Activated CD4-positive, alpha-beta T cell treated with anti-CD3 and anti-CD28 coated beads, Interleukin-2, amount 50 U/mL, for 4 hours (primary cell): ENCODE measurements around the gene ABHD4.
"Not testable (repeated sequence)": the region's sequence is repeated elsewhere in the genome, so short reads cannot be mapped to it uniquely, and the experiment has no call there.

Experiments
- DNase-seq, 2 experiments: peaks; one replicate each; pipeline ENCODE4 v3.0.0-alpha.2; 2020

ABHD4 gene

DNA sequence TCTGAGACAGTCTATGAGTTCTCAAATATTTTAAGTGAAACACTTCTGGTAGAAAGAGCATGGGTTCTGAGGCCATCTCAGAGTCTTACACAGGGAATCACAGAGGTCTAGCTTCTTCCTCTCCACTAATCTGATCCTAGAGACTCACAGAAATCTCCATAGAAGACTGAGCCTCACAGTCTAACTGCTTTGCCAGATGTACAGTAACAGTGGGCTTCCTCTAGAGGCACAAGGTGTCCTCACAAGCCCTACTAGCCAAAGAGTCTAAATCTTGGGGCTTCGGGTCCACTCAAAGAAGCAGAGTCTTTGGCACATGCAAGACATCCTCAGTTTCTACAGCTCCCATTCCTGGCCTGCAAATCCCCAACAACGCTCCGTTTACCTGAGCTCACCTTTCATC lies 32.0 kb downstream of the ABHD4 start:
- no peak for DNase-seq

DNA sequence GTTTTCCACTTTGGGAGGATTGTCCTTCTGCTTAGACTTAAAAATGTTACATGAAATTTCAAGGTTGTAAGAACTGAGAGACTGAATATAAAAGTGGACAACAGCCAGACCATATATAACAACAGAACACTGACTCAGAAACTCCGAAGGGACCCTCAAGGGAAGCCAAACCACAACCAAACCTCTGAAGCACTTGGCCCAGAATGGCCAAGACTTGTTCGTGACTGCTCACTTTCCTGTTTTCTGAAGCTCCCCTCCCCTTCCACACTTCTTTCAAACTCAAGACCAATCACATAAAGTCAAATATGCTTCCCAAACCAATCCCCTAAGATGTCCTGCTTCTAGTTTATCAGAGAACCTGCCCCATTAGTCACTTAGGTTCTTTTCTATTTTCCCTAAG lies 32.4 kb downstream of the ABHD4 start:
- DNase-seq: no peak

DNA sequence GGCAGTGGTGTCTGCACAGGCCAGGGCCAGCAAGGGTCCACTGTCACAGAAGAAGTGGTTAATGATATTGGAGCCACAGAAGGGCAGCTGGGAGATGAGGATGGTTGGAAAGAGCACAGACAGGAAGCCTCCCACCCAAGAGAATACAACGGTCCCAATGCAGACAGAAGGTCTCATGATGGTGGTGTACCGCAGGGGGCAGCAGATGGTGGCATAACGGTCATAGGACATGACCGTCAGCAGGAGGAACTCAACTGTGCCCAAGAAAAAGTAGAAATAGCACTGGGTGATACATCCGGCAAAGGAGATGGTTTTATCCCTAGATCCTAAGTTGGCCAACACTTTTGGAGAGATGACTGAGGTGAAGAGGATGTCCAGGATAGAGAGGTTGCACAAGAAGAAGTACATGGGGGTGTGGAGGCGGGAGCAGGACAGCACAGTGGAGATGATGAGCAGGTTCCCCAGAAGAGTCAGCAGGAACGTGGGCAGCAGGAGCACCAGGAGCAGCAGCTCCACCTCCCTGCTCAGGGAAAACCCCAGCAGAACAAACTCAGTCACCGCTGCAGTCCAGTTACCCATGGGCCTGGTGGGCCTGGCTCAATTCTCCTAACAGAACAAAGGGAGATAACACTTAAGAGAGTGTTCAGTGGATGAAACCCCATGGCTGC lies 36.3 kb downstream of the ABHD4 start:
- no peak for DNase-seq

DNA sequence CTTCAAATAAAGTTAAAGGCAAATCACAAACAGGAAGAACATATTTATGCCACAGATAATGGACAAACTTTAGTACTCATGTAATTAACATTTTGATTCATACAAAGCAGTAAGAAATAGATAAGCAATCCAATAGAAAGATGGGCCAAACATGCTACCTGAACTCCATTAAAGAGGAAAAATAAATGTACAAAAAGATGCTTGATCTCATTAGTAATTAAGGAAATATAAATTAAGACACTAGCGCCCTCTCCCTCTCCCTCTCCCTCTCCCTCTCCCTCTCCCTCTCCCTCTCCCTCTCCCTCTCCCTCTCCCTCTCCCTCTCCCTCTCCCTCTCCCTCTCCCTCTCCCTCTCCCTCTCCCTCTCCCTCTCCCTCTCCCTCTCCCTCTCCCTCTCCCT lies 37.9 kb downstream of the ABHD4 start:
- not testable (repeated sequence) for DNase-seq

DNA sequence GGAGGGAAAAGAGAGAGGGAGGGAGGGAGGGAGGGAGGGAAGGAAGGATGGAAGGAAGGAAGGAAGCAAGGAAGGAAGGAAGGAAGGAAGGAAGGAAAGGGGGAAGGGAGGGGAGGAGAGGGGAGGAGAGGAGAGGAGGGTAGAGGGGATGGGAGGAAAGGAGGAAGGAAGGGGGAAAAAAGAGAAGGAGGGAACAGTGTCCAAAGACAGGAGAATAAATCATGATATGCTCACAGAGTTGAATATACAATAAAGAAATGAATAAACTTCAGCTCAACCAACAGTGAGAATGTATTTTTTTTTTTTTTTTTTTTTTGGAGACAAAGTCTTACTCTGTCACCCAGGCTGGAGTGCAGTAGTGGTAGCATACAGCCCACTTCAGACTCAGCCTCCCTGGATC lies 42.1 kb downstream of the ABHD4 start:
- no peak for DNase-seq

DNA sequence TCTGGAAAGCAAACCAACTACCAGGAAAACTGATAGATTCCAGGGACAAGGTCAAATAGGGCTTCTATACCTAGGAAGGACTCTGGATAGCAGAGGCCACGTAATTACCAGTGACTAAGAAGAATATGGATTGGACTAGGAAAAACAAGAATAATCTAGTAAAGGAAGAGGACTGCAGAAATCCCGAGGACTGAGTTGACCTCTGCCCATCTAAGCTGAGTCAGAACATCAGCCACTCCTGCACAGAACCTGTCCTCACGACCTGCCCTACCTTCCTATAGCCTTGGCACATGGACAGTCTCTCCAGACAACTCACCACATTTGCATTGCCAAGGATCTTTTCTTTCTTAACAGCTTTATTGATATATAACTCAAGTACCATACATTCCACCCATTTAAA lies 43.7 kb downstream of the ABHD4 start:
- DNase-seq: no peak

DNA sequence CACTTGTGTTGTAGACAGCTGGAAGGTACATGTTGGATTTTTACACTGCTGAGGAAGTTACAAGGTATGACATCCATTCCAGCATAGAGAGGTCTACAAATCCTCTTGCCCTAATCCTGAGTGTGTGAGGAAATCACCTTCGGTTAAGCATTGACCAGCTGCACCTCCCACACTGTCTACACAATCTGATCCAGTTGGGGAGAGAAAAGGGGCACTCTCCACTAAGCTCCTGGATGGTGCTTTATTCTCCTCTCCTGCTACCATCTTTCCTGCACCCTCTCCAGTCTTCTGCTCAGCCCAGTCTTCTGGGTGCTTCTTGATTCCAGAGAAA lies 46.2 kb downstream of the ABHD4 start, which contains the start of gene OR6J1:
OR6J1 (minus strand) TSS at position 48 of the 331 bp plus-strand sequence. CDS start 9,541 bp downstream, outside the sequence.
- DNase-seq: no peak

DNA sequence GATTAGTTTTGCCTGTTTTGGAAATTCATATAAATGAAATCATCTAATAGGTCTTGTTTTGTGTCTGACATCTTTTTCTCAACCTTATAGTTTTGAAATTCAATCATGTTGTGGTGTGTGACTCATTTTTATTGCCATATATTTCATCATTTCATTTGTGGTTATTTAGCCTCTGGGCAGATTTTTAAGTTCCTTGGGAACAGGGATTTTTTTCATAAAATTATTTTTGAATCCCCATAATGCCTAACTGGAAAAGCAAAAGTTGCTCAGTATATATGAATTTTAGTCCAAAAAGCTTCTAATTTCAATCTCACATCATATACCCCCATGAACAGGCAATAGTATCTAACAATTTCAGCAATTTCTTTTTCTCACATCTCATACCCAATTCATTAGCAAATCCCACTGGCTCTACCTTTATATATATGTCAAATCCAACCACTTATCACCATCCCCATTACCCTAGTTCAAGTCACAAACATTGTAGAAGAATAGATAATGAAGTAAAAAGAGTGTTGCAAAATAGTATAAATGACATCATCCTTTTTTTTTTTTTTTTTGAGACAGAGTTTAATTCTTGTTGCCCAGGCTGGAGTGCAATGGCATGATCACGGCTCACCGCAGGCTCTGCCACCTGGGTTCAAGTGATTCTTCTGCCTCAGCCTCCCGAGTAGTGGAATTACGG lies 48.6 kb downstream of the ABHD4 start:
- DNase-seq: no peak

DNA sequence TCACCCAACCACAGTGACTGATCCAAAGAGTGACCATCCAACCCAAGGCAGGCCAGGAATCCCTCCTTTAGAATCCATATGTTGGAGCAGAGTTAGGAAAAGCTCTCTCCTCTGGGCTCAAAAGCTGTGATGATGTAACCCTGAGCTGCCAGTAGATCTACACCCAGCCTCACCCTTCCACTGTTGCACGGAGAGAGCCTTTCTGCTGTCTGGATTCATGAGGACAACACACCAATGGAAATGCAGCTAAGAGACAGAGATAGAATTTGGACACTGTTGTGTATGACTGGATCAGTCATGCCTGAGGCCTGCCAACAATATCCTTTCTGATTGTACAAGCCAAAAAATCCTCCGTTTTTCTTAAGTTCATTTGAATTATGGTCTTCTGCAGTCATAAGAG lies 50.4 kb downstream of the ABHD4 start:
- DNase-seq: no peak

DNA sequence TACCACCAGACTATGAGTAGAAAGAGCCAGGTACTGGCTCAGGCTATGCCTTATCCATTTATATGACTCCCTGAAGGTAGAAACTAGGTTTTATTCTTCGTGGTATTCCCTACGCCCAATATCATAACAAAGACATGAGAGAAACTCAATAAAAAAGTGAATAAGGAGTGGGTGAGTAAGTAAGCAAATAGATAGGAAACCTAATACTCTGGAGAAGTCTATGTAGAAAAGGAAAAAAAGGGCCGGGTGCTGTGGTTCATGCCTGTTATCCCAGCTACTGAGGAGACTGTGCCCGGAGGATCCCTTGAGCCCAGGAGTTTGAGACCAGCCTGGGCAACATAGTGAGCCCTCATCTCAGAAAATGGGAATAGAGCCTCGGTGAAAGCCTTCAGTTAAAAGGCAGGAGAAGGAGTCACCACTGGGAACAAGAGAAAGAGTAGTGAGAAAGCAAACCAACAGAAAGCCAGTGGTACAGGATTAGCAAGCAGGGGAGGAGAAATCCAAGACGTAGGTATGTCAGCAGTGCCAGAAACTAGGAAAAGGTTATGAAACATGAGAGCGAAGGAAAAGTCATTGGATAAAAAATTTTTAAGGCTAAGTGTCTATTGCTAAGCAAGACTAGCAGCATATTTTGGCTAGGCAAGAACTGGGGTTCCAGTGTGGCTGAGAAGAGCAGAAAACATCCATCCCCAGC lies 52.1 kb downstream of the ABHD4 start:
- DNase-seq: no peak

DNA sequence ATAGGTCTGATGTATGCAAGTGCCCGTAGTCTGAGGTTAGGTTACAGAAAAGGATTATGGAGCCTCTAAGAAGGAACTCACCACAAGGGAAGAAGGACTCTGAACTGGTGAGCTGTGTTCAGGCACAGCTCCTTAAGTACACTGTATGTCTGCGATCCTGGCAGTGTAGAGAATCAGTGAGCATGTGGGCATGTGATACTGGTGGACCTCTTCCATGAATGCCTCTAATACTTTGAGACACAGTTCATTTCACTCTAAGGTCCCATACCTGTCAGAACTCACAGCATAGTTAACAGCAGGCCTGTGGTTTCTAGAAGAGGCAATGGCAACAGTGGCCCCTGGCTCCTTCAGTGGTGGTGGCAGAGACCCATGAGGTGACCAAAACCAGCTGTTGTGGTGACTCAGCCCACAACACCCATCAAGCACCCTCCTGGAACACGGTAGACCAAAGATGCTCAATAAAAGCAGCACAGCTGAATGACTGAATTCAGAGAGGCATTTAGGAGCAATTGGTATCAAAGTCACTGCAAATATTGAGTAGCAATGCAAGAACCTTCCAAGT lies 52.9 kb downstream of the ABHD4 start:
- no peak for DNase-seq

DNA sequence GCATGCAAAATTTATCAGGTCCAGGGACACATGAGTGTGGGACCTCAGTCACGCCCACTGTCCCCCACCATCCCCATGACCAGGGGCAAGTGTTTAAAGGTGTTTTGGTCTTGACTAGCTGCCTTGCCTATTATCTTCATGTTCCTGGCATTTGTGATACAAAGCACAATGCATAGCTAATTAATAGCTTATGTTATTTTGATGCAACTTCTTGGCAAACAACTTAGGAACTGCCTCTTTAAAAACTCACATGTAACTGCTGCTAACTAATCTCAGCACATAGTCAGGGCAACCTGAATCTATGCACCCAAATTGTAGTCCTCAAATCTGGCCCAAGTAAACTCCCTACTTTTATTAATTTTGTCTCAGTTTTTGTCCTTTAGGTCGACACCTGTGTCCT lies 53.5 kb downstream of the ABHD4 start:
- no peak for DNase-seq

DNA sequence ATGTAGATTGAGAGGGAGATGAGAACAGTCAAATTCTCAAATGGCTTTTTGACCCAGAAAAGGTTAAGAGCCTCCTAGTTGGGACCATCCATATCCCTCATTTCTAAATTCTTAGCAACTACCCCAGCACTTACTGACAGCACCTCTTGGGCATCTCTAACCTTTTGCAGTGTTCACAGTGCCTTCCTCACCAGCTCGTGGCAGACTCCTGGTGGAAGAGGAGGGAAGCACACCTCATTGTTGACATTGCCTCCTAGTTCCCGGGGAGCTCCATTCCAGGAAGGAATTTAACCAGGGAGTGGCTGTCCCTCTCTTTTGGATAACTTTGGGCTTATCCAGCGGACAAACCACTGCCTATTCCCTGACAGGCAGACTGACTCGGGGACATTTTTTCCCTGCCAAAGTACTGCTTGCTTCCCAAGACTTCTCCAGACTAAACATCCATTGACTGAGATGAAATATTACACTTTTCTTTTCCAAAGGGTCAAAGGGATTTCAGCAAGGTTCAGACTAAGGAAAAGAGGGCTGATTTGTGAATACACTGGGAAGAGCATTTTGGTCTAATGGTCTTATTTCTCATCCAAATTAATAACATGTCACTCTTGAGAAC lies 55.0 kb downstream of the ABHD4 start:
- peak; percentile 41 to 44 for DNase-seq

DNA sequence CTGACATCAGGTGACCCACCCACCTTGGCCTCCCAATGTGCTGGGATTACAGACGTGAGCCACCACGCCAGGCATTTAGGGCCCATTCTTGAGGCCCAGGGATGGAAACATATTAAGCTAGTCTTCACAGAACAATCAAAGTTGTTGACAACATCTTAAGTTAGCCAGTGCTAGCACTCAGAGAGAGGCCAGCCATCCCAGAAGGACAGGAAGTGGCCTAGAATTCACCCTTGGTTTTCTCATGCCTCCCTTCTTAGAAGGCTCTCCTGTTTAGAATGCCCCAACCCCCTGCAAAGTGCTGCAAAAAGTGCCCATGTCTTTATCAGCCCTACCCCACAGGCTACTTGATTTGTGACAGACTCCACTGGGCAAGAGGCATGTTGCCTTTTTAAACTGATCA lies 58.1 kb downstream of the ABHD4 start:
- DNase-seq: no peak

DNA sequence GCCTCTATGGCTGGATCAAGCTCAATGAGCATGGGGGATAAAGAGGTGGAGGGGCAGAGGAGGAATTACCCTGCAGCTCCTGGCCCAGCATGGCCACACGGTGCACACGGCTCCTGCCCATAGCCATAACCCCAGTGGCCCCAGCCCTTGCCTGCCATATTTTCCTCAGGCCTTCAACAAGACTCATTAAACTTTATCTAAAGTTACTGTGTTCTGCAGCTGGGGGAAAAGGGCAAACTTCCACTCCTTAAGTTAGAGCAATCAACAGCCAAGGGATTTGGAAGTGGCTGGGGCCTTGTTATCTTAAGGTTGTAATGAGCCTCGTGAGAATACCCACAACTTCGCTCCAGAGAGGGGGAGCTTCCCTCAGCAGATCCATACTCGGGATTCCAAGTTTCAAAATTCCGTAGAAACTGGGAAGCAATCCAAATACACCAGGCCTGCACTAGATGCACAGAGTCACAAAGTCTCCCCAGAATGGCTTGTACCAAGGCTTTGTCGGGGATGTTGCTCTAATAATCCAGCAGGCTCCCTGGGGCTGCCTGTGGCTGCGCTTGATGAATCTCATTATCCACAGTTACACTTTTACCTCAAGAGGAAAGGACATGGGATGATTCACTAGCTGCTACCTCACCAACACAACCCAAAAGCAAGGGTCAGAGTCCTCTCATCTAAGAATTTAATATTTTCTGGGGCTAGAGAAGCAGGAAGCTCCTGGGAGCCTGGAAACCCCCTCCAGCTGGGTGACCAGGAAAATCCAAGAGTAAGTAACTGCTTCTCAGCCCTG lies 59.0 kb downstream of the ABHD4 start:
- no peak for DNase-seq

DNA sequence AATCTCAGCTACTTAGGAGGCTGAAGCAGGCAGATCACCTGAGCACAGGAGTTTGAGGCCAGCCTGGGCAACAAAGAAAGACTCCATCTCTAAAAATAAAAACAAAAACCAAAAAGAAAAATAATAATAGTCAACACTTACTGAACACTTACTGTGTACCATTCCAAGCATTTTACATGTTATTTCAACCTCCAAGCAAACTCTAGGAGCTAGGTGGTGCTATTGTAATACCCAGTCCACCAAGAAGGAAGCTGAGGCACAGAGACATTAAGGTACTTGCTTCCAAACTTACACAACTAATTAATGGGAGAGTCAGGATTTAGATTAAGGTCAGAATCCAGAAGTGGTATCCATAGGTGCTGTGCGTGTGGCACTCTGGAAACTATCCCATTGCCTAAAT lies 59.8 kb downstream of the ABHD4 start:
- no peak for DNase-seq

DNA sequence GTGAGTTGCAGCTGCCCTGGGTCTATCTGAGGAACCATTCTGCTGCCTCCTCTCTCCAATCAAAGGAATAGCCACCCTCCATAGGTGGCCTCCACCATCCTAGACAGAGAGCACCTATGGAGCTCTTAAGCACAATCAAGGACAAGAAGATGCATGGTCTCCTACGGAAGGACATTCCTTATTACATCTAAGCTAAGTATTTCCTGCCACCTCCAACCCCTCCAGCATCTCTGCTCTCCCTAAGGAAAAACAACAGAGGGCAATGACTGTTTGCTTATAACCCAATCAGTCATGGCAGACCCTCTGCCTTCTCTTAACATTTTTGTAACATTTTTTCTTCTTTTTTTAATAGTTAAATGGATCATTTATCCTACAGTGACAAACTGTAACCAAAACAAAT lies 60.8 kb downstream of the ABHD4 start:
- DNase-seq: no peak

DNA sequence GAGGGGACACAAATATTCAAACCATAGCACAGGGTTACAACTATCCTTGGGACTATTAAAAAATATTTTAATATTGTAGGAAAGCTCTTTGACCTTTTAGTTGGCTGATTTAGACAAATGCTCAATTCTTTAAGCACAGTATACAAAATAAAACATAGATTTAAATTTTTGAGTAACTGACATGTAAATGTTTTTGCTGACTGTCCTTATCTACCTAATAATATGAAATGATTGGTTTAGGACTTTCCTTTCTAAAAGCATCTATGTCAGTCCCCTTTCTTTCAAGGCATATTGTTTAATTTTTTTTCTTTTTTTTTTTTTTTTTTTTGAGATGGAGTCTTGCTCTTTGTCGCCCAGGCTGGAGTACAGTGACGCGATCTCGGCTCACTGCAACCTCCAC lies 62.6 kb downstream of the ABHD4 start:
- DNase-seq: no peak
